ENCODE results near the gene DFFB.
"Not testable (repeated sequence)": the region's sequence is repeated elsewhere in the genome, so short reads cannot be mapped to it uniquely, and the experiment has no call there.

DFFB gene

DNA sequence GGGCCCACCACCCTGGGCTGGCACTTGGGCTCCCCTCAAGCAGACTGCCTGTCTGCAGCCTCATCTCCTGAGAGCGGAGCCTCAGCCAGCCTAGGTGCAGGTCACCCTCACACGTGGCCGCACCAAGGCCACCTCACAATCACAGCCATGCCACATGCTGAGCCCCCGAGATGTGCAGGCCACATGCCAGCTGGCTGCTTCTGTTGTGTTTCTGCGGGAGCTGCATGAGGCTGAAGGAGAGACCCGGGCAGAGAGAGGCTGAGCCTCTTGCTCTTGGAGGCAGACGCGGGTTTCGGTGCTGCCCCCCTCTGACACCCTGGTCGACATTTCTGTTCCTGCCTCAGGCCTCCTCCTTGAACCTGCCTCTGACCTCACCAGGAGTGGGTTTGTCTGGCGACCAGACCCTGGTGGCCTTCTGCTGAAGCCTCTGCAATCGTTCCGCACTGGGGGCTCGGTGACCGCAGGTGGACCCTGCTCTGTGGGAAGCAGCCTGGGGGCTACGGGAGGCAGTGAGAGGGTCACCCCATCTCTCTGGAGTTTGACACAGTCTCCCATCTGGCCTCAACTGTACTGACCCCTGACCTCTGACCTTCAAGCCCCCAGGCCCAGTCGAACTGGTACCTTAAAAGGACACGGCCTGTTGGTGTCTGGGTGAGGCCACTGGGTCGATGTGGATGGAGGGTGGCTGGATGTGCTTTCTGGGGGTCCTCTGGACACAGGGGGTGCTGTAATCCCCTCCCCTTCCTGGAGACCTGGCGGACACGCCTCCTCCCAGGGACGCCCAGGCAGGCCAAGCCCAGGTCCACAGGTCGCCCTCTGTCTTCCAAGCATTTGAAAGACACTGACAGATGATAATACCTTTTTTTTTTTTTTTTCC lies 55.8 kb downstream of the DFFB start:
- peaks cover 3% of the 10 kb centered on the region for H3K4me1 Mint-ChIP-seq (ENCODE audit: low read depth)
- no peak overlapping the region for H3K4me3 Mint-ChIP-seq
- H3K27ac Mint-ChIP-seq, result no peak overlapping the region
- H3K27me3 Mint-ChIP-seq, result no peaks in the 10 kb centered on the region
- H3K9me3 Mint-ChIP-seq, result no peaks in the 10 kb centered on the region
- H3K36me3 Mint-ChIP-seq (ENCODE audit: low read depth), result no peaks in the 10 kb centered on the region

DNA sequence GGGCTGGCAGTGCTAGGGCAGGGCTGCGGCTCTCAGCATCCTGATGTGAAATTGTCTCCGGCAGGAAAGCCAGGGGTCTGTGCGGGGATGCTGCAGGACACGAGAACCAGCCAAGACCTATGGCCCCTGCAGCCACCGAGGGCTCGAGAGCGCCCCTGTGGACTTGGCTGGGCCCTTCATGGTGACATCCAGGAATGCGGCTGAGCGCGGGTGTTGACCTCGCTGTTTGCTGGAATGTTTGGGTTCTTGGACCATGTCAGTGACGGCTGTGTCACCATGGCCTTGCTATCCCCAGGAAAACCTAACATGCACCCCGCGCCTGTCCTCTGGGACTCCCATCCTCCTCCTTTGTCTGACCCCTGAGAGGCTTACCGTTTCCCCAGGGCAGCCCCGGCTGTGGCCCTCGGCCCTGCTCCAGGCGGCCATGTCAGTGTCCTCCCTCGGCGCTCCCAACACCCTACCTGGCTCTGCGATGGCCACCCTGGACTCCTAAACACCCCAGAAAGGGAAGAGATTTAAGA lies 57.1 kb downstream of the DFFB start:
- H3K4me1 Mint-ChIP-seq (ENCODE audit: low read depth), result peaks cover 3% of the 10 kb centered on the region
- no peaks in the 10 kb centered on the region for H3K36me3 Mint-ChIP-seq (ENCODE audit: low read depth)
- H3K4me3 Mint-ChIP-seq, result no peak overlapping the region
- H3K27me3 Mint-ChIP-seq, result no peaks in the 10 kb centered on the region
- no peak overlapping the region for H3K27ac Mint-ChIP-seq
- no peaks in the 10 kb centered on the region for H3K9me3 Mint-ChIP-seq

DNA sequence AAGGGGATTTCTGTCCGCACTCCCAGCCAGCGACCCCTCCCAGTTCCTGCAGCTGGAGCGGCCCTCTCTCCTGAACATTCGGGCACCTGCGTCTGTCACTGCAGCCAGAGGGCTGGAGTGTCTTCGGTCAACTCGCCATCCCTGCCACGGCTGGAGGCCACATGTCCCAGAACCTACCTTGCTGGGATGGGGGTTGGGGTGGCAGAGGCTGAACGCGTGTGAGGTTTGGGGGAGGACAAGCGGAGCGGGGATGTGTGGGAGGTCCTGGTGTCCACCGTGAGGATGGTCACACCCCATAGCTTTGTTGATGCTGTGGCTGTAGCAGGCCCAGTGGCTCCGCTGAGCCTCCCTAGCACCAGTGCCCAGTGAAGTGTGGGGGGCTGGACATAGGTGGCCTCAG lies 57.6 kb downstream of the DFFB start:
- H3K4me1 Mint-ChIP-seq (ENCODE audit: low read depth), result peaks cover 3% of the 10 kb centered on the region
- no peaks in the 10 kb centered on the region for H3K27me3 Mint-ChIP-seq
- no peaks in the 10 kb centered on the region for H3K9me3 Mint-ChIP-seq
- H3K4me3 Mint-ChIP-seq, result no peak overlapping the region
- H3K36me3 Mint-ChIP-seq (ENCODE audit: low read depth), result no peaks in the 10 kb centered on the region
- no peak overlapping the region for H3K27ac Mint-ChIP-seq

DNA sequence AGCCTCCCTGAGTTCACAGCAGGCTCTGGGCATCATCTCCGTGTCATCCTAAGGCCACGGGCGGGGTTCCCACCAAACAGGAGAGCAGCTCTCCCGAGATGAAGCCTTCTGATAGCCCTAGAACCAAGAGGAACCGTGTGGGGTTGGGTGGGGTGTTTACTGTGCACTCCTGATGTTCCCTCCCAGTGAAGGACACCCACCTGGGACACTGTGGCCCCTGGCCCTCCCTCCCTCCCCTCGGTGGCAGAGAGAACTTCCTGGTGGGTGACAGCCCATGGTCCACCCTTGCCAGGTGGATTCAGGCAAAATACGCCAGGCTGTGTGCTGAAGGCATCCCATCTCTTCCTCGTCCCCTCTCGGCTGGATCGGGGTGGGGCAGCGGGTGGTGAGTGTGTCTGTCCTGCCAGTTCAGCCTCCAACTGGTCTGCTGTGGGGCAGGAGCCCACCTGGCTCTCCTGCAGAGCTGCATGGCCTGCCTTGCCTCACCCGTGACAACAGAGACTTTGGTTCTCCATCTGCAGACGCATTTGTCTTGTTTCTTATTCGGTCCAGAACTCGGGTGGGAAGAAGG lies 58.4 kb downstream of the DFFB start:
- Mint-ChIP-seq H3K27ac (no peak overlapping the region), H3K4me1 (ENCODE audit: low read depth) (peaks cover 3% of the 10 kb centered on the region), H3K4me3 (no peak overlapping the region)

DNA sequence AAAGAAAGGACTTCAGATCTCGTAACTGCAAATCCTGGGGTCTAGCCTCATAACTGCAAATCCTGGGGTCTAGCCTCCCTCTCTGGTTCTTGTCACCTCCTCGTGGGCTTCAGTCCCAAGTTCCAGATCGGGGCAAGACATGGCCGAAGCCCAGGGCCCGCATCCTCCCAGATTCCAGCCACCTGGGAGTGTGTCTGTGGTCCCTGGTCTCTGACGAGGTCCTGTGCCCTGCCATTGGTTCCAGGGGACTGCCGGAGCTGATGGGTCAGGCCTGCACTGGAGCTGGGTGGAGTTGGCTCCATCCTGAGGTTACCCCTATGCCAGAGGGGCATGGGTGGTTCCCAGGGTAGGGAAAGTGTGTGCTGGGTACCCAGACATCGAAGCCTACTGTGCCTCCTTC lies 60.5 kb downstream of the DFFB start:
- peaks cover 7% of the 10 kb centered on the region for H3K4me1 Mint-ChIP-seq (ENCODE audit: low read depth)
- no peak overlapping the region for H3K27ac Mint-ChIP-seq
- no peaks in the 10 kb centered on the region for H3K9me3 Mint-ChIP-seq
- no peak overlapping the region for H3K4me3 Mint-ChIP-seq
- no peaks in the 10 kb centered on the region for H3K36me3 Mint-ChIP-seq (ENCODE audit: low read depth)
- H3K27me3 Mint-ChIP-seq, result no peaks in the 10 kb centered on the region

More for the DNA sequence above, 58.4 kb downstream of the DFFB start:
- Mint-ChIP-seq H3K9me3 (no peaks in the 10 kb centered on the region), H3K27me3 (no peaks in the 10 kb centered on the region), H3K36me3 (ENCODE audit: low read depth) (no peaks in the 10 kb centered on the region)

DNA sequence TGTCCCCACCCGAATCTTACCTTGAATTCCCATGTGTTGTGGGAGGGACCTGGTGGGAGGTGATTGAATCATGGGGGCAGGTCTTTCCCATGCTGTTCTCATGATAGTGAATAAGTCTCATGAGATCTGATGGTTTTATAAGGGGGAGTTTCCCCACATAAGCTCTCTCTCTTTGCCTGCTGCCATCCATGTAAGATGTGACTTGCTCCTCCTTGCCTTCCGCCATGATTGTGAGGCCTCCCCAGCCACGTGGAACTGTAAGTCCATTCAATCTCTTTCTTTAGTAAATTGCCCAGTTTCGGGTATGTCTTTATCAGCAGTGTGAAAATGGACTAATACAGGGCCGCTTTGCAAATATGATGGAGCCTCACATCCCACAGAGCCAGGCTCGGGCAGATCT lies 61.1 kb downstream of the DFFB start:
- not testable (repeated sequence) for H3K4me3 Mint-ChIP-seq; H3K9me3 Mint-ChIP-seq; H3K4me1 Mint-ChIP-seq (ENCODE audit: low read depth); H3K36me3 Mint-ChIP-seq (ENCODE audit: low read depth); H3K27me3 Mint-ChIP-seq; H3K27ac Mint-ChIP-seq

DNA sequence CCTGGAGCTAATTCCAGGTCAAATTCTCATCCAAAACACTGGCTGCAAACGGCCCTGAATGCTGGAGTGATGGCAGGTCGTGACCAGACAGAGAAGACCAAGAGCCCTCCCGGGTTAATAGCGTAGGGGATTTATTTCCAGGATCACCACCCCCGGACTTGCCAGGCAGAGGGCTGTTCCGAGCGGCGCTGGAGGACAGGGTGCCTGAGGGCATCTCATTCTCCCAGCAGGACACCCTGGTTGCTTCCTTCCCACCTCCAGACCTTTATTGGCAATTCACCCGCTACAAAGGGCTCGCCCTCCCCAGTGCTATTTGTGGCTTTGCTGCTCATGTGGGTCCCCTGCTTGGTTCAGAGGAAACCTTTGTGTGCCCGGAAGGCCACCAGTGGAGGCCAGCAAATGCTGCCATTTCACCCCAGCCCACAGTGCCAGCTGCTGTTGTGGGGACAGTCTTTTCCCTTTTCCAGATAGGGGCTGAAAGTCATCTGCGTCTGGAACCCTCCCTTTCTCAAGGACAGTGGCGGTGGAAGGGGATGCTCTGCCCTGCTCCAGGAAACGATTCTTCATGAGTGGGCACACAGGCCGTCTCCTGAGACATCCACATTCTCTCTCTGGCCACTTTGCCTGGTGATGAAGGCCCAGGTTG lies 61.8 kb downstream of the DFFB start:
- no peak overlapping the region for H3K27ac Mint-ChIP-seq
- H3K36me3 Mint-ChIP-seq (ENCODE audit: low read depth), result no peaks in the 10 kb centered on the region
- no peaks in the 10 kb centered on the region for H3K27me3 Mint-ChIP-seq
- no peak overlapping the region for H3K4me3 Mint-ChIP-seq
- H3K9me3 Mint-ChIP-seq, result no peaks in the 10 kb centered on the region
- peaks cover 8% of the 10 kb centered on the region for H3K4me1 Mint-ChIP-seq (ENCODE audit: low read depth)

DNA sequence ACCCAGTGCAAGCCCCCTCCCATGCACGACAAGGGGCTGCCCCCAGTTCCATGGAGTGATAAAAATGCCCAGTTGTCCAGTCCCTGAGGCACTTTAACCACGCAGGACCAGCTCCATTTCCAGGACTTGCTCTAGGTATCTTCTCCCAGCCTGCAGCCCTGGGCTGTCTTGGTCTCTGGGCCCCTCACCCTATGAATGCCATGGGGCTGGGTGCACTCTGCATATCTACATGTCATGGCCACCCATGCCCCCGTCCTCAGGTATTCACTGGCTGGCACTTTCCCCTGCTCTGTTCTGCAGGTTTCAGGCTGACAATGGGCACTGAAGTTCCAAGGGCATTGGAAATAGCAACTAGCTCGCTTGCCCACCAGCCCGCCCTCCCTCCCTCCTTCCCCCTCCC lies 62.4 kb downstream of the DFFB start:
- Mint-ChIP-seq H3K4me3 (no peak overlapping the region), H3K4me1 (ENCODE audit: low read depth) (peaks cover 8% of the 10 kb centered on the region), H3K36me3 (ENCODE audit: low read depth) (no peaks in the 10 kb centered on the region), H3K9me3 (no peaks in the 10 kb centered on the region), H3K27ac (no peak overlapping the region), H3K27me3 (no peaks in the 10 kb centered on the region)

DNA sequence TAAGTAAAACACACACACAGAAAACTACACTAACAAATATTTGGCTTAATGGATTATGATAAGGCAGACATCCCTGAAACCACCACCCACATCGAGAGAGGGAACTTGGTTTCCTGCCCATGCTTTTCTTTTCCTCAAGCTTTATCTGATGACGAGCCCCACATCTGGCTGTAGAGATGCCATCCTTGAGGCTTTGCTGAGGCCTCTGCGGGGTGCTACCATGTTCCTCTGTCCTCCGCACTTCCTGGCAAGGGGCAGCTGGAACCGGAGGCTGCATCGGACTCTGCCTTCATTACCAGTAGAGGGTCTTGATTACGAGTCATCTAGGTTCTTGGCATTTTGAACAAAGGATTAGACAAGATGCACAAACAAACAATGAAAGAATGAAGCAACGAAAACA lies 64.5 kb downstream of the DFFB start:
- H3K27ac Mint-ChIP-seq, result no peak overlapping the region
- H3K4me3 Mint-ChIP-seq, result no peak overlapping the region
- H3K36me3 Mint-ChIP-seq (ENCODE audit: low read depth), result no peaks in the 10 kb centered on the region
- H3K27me3 Mint-ChIP-seq, result peaks cover 6% of the 10 kb centered on the region
- no peaks in the 10 kb centered on the region for H3K9me3 Mint-ChIP-seq
- H3K4me1 Mint-ChIP-seq (ENCODE audit: low read depth), result peaks cover 8% of the 10 kb centered on the region

DNA sequence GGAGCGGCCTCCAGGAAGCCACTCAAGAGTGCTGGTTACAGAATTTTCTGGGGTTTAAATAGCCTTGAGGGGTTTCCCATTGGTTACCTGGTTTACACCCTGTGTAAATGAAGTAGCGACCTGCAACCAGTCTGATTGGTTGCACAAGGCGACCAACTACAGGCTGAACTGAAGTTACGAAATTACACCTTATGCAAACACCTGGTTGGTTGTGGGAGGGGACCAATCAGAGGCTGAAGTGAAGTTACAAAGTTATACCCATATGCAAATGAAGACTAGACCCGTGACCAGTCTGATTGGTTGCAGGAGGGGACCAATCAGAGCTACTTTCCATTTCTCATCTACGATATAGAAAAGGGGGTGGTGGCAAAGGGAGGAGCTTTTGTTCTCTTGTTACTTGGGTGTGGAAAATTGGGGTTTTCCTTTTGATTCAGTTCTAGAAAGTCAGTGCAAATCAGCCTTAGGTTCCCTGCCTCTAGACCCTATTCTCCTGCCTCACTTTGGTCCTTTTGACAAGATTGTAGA lies 65.0 kb downstream of the DFFB start:
- H3K4me3 Mint-ChIP-seq, result no peak overlapping the region
- H3K4me1 Mint-ChIP-seq (ENCODE audit: low read depth), result peaks cover 8% of the 10 kb centered on the region
- H3K36me3 Mint-ChIP-seq (ENCODE audit: low read depth), result no peaks in the 10 kb centered on the region
- H3K27ac Mint-ChIP-seq, result no peak overlapping the region
- no peaks in the 10 kb centered on the region for H3K9me3 Mint-ChIP-seq
- H3K27me3 Mint-ChIP-seq, result peaks cover 10% of the 10 kb centered on the region

DNA sequence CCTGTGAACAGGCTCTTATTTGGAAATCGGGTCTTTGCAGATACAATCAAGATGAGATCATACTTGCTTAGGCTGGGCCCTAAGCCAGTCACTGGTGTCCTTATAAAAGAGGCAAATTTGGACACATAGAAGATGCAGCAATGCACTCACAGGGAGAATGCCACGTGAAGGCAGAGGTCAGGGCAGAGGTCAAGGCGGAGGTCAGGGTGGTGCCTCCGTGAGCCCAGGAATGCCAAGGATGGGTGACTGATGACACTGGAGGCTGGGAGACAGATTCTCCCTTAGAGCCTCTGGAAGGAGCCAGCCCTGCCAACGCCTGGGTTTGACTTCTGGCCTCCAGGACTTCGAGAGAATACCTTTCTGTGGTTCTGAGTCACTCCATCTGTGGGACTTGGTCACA lies 65.6 kb downstream of the DFFB start:
- no peaks in the 10 kb centered on the region for H3K9me3 Mint-ChIP-seq
- H3K27me3 Mint-ChIP-seq, result peaks cover 10% of the 10 kb centered on the region
- H3K4me3 Mint-ChIP-seq, result no peak overlapping the region
- peaks cover 8% of the 10 kb centered on the region for H3K4me1 Mint-ChIP-seq (ENCODE audit: low read depth)
- H3K27ac Mint-ChIP-seq, result no peak overlapping the region
- H3K36me3 Mint-ChIP-seq (ENCODE audit: low read depth), result no peaks in the 10 kb centered on the region

DNA sequence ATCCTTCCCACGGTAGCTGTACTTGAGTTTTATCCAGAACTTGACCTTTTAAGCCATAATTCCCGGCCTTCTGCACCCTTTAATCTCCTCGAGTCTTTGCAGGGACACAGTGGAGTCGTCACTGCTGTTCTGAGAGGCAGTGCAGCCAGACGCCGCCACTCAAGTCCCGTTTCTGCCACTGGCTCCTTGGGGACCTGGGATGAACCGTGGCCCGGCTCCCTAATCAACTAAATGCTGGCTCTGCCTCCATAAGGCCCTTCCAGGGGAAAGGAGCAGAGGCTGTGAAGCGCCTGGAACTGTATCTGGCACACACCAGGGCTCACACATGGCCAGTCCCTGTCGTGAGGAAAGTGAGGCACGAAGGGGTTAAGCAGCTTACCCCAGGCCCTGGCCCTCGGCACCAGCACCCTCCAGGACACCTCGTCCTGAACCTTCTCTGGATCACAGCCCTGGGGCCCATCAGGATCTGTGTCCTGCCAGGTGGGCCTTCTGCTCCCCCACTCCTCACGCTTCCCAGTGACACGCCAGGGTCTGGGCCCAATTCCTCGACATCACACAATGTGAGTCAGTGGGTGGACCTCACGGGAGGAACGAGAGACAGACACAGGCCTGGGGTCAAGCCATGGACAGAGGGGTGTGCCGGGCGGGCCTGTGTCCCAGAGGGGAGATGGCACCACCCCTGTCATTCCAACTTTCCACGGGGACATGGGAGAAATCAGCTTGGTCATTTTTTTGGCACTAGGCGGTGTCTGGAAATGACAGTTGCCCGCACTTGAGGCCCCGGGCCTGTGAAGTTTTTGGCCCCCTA lies 66.3 kb downstream of the DFFB start:
- Mint-ChIP-seq H3K4me3 (no peak overlapping the region), H3K4me1 (ENCODE audit: low read depth) (peaks cover 8% of the 10 kb centered on the region), H3K27ac (no peak overlapping the region), H3K27me3 (peaks cover 10% of the 10 kb centered on the region), H3K36me3 (ENCODE audit: low read depth) (no peaks in the 10 kb centered on the region), H3K9me3 (no peaks in the 10 kb centered on the region)

DNA sequence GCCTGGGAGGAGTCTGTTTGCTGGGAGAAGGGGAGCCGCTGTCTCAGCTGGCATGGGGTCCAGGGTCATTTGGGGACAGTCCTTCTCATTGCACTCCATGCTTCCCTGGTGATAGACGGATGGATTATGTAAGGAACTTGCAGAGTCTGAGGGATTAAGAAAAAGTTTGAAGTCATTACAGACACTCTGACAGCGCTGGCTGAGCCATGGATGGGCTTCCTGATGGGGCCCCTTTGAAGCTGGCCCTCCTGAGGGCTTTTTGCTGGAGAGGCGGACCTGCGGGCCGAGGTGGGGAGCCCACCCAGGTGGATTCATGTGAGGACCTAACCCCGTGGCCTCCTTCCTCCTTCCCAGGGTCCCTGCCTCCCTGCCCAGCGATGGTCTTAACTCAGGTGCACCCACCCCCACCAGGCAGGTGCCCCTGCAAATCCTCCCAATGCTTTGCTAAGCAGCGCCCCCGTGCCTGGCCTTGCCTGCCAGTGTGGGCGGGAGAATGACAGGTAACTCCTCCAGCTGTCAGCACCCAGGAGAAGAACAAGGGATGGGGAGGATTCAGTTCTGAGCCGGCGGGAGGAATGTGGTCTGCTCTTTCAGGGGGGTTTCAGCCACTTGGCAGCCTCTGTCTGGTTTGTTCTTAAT lies 67.0 kb downstream of the DFFB start:
- Mint-ChIP-seq H3K27me3 (peaks cover 10% of the 10 kb centered on the region), H3K4me1 (ENCODE audit: low read depth) (peaks cover 8% of the 10 kb centered on the region), H3K27ac (no peak overlapping the region), H3K36me3 (ENCODE audit: low read depth) (no peaks in the 10 kb centered on the region), H3K9me3 (peaks cover 4% of the 10 kb centered on the region), H3K4me3 (no peak overlapping the region)

DNA sequence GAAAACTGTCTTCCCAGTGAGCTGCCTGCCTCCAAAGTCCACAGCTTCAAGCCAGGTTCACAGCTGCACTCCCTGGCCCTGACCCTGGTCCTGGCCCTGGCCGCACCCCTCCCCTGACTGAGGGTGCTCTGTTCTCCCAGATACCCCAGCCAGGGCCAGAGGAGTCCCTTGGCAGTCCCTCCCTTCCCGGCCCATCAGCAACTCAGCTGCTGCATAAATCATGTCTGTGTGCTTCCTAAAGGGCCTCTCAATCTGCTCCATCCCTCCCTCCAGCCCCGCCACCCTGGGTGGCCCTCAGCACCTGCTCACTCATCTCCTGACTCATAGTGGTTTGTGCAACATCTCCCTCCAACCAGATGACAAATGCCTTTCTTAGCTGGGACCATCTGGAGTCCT lies 67.5 kb downstream of the DFFB start:
- peaks cover 10% of the 10 kb centered on the region for H3K27me3 Mint-ChIP-seq
- H3K4me3 Mint-ChIP-seq, result no peak overlapping the region
- peaks cover 7% of the 10 kb centered on the region for H3K9me3 Mint-ChIP-seq
- H3K36me3 Mint-ChIP-seq (ENCODE audit: low read depth), result no peaks in the 10 kb centered on the region
- H3K4me1 Mint-ChIP-seq (ENCODE audit: low read depth), result peaks cover 8% of the 10 kb centered on the region
- H3K27ac Mint-ChIP-seq, result no peak overlapping the region

Data from stimulated activated naive CD8-positive, alpha-beta T cell treated with anti-CD3 and anti-CD28 coated beads, Interleukin-15, Interleukin-2, amounts not matched to agents 100 ng/mL and 50 ng/mL, for 24 hours (primary cell).